ENCODE results near the gene P2RX7. TPM values are rescaled to one million over a fixed set of nuclear protein-coding genes. Genes with fewer than 3 reads are reported as not detected.

The P2RX7 gene
- polyA plus RNA-seq, 3 donors, result 12.3 to 66.3 (median 20.5) TPM

GRCh38 chr12:121222847-121223246 lies 90.2 kb downstream of the P2RX7 start:
- Mint-ChIP-seq H3K27ac (peak overlapping the region in 3 of 7 donors; percentile 58 to 79 (median 71)), H3K27me3 (ENCODE audit: low read depth in 3 of 3) (peaks cover 0 to 4% (median 3%) of the 10 kb centered on the region in 3 donors), H3K9me3 (no peaks in the 10 kb centered on the region), H3K4me1 (peaks cover 22% of the 10 kb centered on the region), H3K36me3 (peaks cover 76 to 91% of the 10 kb centered on the region in 2 donors), H3K4me3 (no peak overlapping the region)
- intact Hi-C loops (cut with micrococcal nuclease), result loop anchor here in 1 of 2 donors (5.0 kb wide), 1 partner anchor 161 kb away; no protein-coding TSS in a partner anchor
- Histone ChIP-seq H3K79me2 (ENCODE audit: insufficient read depth, low read length) (peaks cover 16% of the 10 kb centered on the region), H3K36me3 (replicated peaks in 1 of 2; ENCODE audit: control insufficient read depth in 1 of 2, insufficient read depth in 2 of 2, low read length in 2 of 2) (peaks cover 60 to 88% of the 10 kb centered on the region in 2 donors), H3K27ac (ENCODE audit: low read depth in 1 of 2, low read length in 2 of 2) (peak overlapping the region in 1 of 2 donors; percentile 31), H3K9me3 (replicated peaks in 1 of 2; ENCODE audit: control insufficient read depth in 1 of 2, insufficient read depth in 1 of 2, low read length in 2 of 2) (no peaks in the 10 kb centered on the region), H3K4me2 (replicated peaks; ENCODE audit: extremely low read depth, low read length, poor library complexity, severe bottlenecking) (no peak overlapping the region), H2AFZ (ENCODE audit: insufficient read depth, low read depth, low read length, poor library complexity, severe bottlenecking) (no peak overlapping the region), H3K4me3 (replicated peaks in 1 of 3; ENCODE audit: low read depth in 2 of 3, low read length in 3 of 3) (no peak overlapping the region), H3K4me1 (ENCODE audit: control insufficient read depth in 1 of 2, insufficient read depth in 2 of 2, low read length in 2 of 2) (peaks cover 13 to 17% of the 10 kb centered on the region in 2 donors), H3K27me3 (ENCODE audit: control insufficient read depth in 2 of 2, insufficient read depth in 2 of 2, low read length in 2 of 2) (no peaks in the 10 kb centered on the region), H4K20me1 (ENCODE audit: insufficient read depth, low read length) (peaks cover 9% of the 10 kb centered on the region), H3K9ac (ENCODE audit: insufficient read depth, low read length, poor library complexity, severe bottlenecking) (no peak overlapping the region)
- 45% methylated on average over 4 of the region's 10 CpGs for WGBS (ENCODE audit: insufficient coverage)
- DNase-seq, result peak in 1 of 3 donors; percentile 40
- TF ChIP-seq, protein P1, sequence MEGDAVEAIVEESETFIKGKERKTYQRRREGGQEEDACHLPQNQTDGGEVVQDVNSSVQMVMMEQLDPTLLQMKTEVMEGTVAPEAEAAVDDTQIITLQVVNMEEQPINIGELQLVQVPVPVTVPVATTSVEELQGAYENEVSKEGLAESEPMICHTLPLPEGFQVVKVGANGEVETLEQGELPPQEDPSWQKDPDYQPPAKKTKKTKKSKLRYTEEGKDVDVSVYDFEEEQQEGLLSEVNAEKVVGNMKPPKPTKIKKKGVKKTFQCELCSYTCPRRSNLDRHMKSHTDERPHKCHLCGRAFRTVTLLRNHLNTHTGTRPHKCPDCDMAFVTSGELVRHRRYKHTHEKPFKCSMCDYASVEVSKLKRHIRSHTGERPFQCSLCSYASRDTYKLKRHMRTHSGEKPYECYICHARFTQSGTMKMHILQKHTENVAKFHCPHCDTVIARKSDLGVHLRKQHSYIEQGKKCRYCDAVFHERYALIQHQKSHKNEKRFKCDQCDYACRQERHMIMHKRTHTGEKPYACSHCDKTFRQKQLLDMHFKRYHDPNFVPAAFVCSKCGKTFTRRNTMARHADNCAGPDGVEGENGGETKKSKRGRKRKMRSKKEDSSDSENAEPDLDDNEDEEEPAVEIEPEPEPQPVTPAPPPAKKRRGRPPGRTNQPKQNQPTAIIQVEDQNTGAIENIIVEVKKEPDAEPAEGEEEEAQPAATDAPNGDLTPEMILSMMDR (IDR thresholded peaks at IDR 0.05), result no peak

DNA sequence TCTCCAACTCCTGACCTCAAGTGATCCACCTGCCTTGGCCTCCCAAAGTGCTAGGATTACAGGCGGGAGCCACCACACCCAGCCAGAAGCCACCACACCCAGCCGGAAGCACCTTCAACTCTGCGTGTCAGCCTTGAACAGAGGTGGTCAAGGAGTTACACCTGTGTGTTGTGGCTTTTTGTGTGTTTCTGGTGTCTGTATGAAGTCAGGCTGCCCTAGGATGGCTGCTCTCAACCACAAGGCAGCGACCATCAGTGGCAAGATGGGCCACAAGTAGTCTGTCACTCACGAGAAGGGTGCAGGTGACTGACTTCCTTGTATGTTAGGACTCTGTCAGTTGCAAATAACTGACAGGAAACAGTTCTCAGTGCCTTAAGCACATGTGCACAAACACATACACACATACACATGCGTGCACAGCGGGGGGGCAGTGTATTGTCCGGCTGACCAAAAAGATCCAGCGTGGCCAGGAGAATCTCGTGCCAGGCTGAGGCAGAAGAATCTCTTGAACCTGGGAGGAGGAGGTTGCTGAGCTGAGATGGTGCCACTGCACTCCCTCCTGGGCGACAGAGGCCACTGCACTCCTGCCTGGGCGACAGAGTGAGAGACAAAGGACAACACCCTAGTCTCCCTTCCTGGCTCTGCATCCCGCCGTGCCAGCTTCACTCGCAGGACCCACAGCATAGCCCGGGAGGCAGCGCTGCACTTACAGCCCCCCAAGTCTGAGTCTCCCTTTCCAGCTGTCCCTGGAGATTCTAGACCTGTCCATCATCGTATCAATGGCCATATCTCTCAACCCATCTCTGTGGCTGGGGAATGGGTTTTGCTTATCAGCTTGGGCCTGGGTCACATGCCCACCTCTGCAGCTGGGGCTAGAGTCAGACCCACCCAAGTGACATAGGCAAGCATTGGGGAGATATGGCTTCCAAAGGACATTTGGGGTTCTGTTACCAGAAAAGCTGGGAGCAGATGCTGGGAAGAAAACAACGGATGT lies 90.9 kb downstream of the P2RX7 start:
- peak in 2 of 3 donors; percentile 34 to 51 for DNase-seq

More for the DNA sequence above, 90.9 kb downstream of the P2RX7 start:
- Mint-ChIP-seq H3K9me3 (no peaks in the 10 kb centered on the region), H3K36me3 (peaks cover 71 to 88% of the 10 kb centered on the region in 2 donors), H3K27me3 (ENCODE audit: low read depth in 3 of 3) (peaks cover 0 to 4% (median 3%) of the 10 kb centered on the region in 3 donors), H3K4me3 (no peak overlapping the region), H3K4me1 (peaks cover 22% of the 10 kb centered on the region), H3K27ac (peak overlapping the region in 4 of 7 donors; percentile 33 to 79 (median 68))
- no peak overlapping the region for H2AFZ ChIP-seq (ENCODE audit: insufficient read depth, low read depth, low read length, poor library complexity, severe bottlenecking)
- H3K27me3 ChIP-seq (ENCODE audit: control insufficient read depth in 2 of 2, insufficient read depth in 2 of 2, low read length in 2 of 2), result no peaks in the 10 kb centered on the region
- H3K9ac ChIP-seq (ENCODE audit: insufficient read depth, low read length, poor library complexity, severe bottlenecking), result no peak overlapping the region
- intact Hi-C loops (cut with micrococcal nuclease), result loop anchor here in 1 of 2 donors (5.0 kb wide), 1 partner anchor 161 kb away; no protein-coding TSS in a partner anchor
- H3K27ac ChIP-seq (ENCODE audit: low read depth in 1 of 2, low read length in 2 of 2), result peak overlapping the region; percentile 1 to 31
- TF ChIP-seq, protein P1 (IDR thresholded peaks at IDR 0.05), result peak; percentile 62
- H3K4me2 ChIP-seq (replicated peaks; ENCODE audit: extremely low read depth, low read length, poor library complexity, severe bottlenecking), result no peak overlapping the region
- no peak overlapping the region for H3K4me3 ChIP-seq (replicated peaks in 1 of 3; ENCODE audit: low read depth in 2 of 3, low read length in 3 of 3)
- H3K4me1 ChIP-seq (ENCODE audit: control insufficient read depth in 1 of 2, insufficient read depth in 2 of 2, low read length in 2 of 2), result peaks cover 13 to 17% of the 10 kb centered on the region in 2 donors
- WGBS (ENCODE audit: insufficient coverage), result 65% methylated on average over 8 of the region's 19 CpGs
- peaks cover 60 to 83% of the 10 kb centered on the region in 2 donors for H3K36me3 ChIP-seq (replicated peaks in 1 of 2; ENCODE audit: control insufficient read depth in 1 of 2, insufficient read depth in 2 of 2, low read length in 2 of 2)
- H3K79me2 ChIP-seq (ENCODE audit: insufficient read depth, low read length), result peaks cover 11% of the 10 kb centered on the region
- no peaks in the 10 kb centered on the region for H3K9me3 ChIP-seq (replicated peaks in 1 of 2; ENCODE audit: control insufficient read depth in 1 of 2, insufficient read depth in 1 of 2, low read length in 2 of 2)
- peaks cover 9% of the 10 kb centered on the region for H4K20me1 ChIP-seq (ENCODE audit: insufficient read depth, low read length)
